Thyroid gland (tissue), 4 donors: ENCODE data around the gene MINK1.

ENCODE experiments used
- POLR2A ChIP-seq, 2 donors: fragments of 450-650 bp; IDR thresholded peaks; one replicate each; pipeline ENCODE4 v1.6.1; 2017; ENCODE audit warnings: antibody characterized with exemption in 2 of 2, mild to moderate bottlenecking in 2 of 2, moderate library complexity in 1 of 2
- TF ChIP-seq, protein P1 (sequence below), 6 experiments: fragments of 200-600 bp in 3 of 6; fragments of 450-650 bp in 3 of 6; sonication (generic) in 3 of 6; IDR thresholded peaks; one replicate each; pipeline ENCODE4 v1.5.1; 2016 to 2019; ENCODE audit warnings: antibody characterized with exemption in 6 of 6, mild to moderate bottlenecking in 2 of 6, inconsistent platforms in 1 of 6, moderate library complexity in 1 of 6

DNA sequence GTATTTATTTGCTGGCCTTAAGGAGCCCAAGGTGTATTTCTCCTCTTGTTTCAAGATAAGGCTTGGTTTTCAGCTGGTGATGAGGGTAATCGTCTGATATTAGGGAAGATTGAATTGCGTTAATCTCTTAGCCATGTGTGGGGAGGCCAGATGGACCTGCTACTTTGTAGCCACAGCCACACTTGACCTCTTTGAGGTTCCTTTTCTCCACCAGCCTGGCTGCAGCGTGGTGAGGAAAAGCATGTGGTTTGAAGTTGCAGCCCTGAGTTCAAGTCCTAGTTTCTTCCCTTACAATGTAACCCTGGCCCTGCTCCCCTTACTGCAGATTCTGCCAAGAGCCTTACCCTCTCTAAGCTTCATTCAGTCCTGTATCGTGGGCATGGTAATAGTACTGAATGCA, 3.1 kb downstream of the MINK1 start:
- TF ChIP-seq, protein P1, sequence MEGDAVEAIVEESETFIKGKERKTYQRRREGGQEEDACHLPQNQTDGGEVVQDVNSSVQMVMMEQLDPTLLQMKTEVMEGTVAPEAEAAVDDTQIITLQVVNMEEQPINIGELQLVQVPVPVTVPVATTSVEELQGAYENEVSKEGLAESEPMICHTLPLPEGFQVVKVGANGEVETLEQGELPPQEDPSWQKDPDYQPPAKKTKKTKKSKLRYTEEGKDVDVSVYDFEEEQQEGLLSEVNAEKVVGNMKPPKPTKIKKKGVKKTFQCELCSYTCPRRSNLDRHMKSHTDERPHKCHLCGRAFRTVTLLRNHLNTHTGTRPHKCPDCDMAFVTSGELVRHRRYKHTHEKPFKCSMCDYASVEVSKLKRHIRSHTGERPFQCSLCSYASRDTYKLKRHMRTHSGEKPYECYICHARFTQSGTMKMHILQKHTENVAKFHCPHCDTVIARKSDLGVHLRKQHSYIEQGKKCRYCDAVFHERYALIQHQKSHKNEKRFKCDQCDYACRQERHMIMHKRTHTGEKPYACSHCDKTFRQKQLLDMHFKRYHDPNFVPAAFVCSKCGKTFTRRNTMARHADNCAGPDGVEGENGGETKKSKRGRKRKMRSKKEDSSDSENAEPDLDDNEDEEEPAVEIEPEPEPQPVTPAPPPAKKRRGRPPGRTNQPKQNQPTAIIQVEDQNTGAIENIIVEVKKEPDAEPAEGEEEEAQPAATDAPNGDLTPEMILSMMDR (IDR thresholded peaks at IDR 0.05): no peak
- no peak for TF ChIP-seq POLR2A (IDR thresholded peaks at IDR 0.05)
